Mesothelial cell of epicardium (in vitro differentiated cells): ENCODE results near the gene RGS17. TPM values are rescaled to one million over a fixed set of nuclear protein-coding genes. Genes with fewer than 3 reads are reported as not detected.
"Not testable (repeated sequence)": the region's sequence is repeated elsewhere in the genome, so short reads cannot be mapped to it uniquely, and the experiment has no call there.

Experiments
- DNase-seq, 2 experiments: peaks; one replicate each; pipeline ENCODE4 v3.0.0; 2021; ENCODE audit warnings: low spot score in 2 of 2; ENCODE audit not compliant: unreplicated experiment in 2 of 2
- H3K27ac Mint-ChIP-seq: 2 replicates; pipeline ENCODE4 v1.8.0; 2021; ENCODE audit warnings: mixed read lengths
- H3K27me3 Mint-ChIP-seq: 2 replicates; pipeline ENCODE4 v1.8.0; 2021; ENCODE audit warnings: low read depth, mixed read lengths
- H3K36me3 Mint-ChIP-seq: 2 replicates; pipeline ENCODE4 v1.8.0; 2021; ENCODE audit warnings: mixed read lengths
- H3K4me1 Mint-ChIP-seq: 2 replicates; pipeline ENCODE4 v1.8.0; 2021; ENCODE audit warnings: mixed read lengths
- H3K4me3 Mint-ChIP-seq: 2 replicates; pipeline ENCODE4 v1.8.0; 2021; ENCODE audit warnings: mild to moderate bottlenecking, moderate library complexity, mixed read lengths
- H3K9me3 Mint-ChIP-seq: 2 replicates; pipeline ENCODE4 v1.8.0; 2021; ENCODE audit warnings: mixed read lengths
- total RNA-seq: library from RNA; stranded (reverse); gene quantifications from 3 replicates; pipeline ENCODE4 v1.2.1, GENCODE V29; 2021
- TF ChIP-seq, protein P1 (sequence below): fragments of 200-600 bp; sonication (generic); IDR thresholded peaks from one replicate; pipeline ENCODE4 v1.5.0; 2021; ENCODE audit warnings: antibody characterized with exemption; ENCODE audit not compliant: unreplicated experiment

RGS17 gene
- total RNA-seq, 1 donor from 2014 or later = 1.3 TPM

DNA sequence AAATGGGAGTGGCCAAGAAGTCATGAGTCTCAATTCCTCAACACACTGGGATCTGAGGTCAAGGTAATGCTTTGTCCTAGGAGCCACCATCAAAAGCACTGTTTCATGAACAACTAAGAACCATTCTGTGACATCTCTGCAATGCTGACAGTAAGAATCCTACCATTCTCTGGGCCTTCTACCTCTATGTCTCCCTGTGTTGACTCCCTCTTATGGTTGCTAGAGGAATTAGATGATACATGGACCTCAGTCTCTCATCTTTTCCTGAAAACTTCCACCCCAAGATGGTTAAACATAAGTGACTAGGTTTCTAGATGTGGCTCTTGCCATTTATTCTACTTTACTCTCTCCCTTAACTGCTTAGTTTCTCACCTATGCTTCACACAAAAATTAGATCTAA lies 137.7 kb downstream of the RGS17 start:
- Mint-ChIP-seq H3K36me3 (peaks cover 21% of the 10 kb centered on the region), H3K27ac (no peak overlapping the region), H3K4me3 (no peak overlapping the region), H3K27me3 (no peaks in the 10 kb centered on the region), H3K9me3 (no peaks in the 10 kb centered on the region), H3K4me1 (no peaks in the 10 kb centered on the region)
- TF ChIP-seq, protein P1, sequence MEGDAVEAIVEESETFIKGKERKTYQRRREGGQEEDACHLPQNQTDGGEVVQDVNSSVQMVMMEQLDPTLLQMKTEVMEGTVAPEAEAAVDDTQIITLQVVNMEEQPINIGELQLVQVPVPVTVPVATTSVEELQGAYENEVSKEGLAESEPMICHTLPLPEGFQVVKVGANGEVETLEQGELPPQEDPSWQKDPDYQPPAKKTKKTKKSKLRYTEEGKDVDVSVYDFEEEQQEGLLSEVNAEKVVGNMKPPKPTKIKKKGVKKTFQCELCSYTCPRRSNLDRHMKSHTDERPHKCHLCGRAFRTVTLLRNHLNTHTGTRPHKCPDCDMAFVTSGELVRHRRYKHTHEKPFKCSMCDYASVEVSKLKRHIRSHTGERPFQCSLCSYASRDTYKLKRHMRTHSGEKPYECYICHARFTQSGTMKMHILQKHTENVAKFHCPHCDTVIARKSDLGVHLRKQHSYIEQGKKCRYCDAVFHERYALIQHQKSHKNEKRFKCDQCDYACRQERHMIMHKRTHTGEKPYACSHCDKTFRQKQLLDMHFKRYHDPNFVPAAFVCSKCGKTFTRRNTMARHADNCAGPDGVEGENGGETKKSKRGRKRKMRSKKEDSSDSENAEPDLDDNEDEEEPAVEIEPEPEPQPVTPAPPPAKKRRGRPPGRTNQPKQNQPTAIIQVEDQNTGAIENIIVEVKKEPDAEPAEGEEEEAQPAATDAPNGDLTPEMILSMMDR = no peak
- DNase-seq = no peak

GRCh38 chr6:152986978-152987377 lies 144.1 kb downstream of the RGS17 start:
- DNase-seq = no peak
- Mint-ChIP-seq H3K4me3 (no peak overlapping the region), H3K9me3 (no peaks in the 10 kb centered on the region), H3K27ac (no peak overlapping the region), H3K36me3 (peaks cover 14% of the 10 kb centered on the region), H3K4me1 (peaks cover 14% of the 10 kb centered on the region), H3K27me3 (no peaks in the 10 kb centered on the region)
- TF ChIP-seq, protein P1 = no peak

- not testable (repeated sequence) for H3K4me3 Mint-ChIP-seq, DNase-seq, H3K27me3 Mint-ChIP-seq, H3K36me3 Mint-ChIP-seq, H3K9me3 Mint-ChIP-seq, H3K27ac Mint-ChIP-seq
- H3K4me1 Mint-ChIP-seq = peaks cover 29% of the 10 kb centered on the region
Observed at GRCh38 chr6:152985300-152985699, 145.8 kb downstream of the RGS17 start.

- TF ChIP-seq, protein P1 = no peak
- Mint-ChIP-seq H3K27me3 (no peaks in the 10 kb centered on the region), H3K4me3 (peak overlapping the region; percentile 94), H3K4me1 (peaks cover 36% of the 10 kb centered on the region), H3K9me3 (no peaks in the 10 kb centered on the region), H3K27ac (peak overlapping the region; percentile 99), H3K36me3 (peaks cover 5% of the 10 kb centered on the region)
- no peak for DNase-seq
Observed at GRCh38 chr6:152984513-152984872, 146.6 kb downstream of the RGS17 start.

DNA sequence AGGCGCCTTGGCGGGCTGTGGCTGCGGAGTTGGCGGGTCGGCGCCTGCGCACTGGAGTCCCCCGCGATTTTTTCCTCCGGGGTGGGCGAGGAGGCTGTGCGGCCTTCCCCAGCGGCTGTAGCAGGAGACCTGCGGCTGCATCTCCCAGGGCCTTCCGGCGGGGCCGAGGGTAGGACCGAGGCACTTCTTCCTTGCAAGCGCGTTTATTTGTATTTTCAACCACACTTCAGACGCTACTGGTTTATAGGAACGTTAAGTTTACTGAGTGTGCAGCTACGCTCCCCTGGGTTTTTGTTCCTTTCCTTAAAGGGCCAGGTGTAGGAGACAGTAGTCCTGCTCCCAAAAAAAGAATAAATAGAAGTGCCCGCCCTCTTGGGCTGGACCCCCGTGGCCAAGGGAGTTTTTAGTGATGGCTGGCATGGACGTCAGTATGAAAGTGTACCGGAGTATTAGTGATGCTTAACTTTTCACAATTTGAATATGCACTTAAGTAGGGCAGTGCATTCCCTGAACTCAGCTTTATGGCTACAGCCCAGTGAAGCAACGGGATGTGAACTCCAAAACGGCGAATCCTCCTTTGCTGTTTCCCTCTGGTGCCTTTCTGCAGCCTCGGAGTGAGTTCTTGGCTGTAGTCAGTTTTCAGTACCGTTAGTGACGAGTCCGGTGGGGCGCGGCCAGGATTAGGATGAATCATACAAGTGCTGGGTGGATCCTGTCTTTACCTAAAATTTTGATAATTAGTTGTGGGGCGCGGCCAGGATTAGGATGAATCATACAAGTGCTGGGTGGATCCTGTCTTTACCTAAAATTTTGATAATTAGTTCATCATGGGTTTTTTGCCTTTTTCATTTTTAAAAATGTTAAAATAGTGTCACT lies 147.2 kb downstream of the RGS17 start:
- H3K36me3 Mint-ChIP-seq = peaks cover 5% of the 10 kb centered on the region

More for the DNA sequence above, 147.2 kb downstream of the RGS17 start:
- no peaks in the 10 kb centered on the region for H3K27me3 Mint-ChIP-seq
- peak; percentile 95 to 98 for DNase-seq
- TF ChIP-seq, protein P1 = no peak
- peak overlapping the region; percentile 99 for H3K27ac Mint-ChIP-seq
- H3K4me3 Mint-ChIP-seq = peak overlapping the region; percentile 94
- H3K4me1 Mint-ChIP-seq = peaks cover 36% of the 10 kb centered on the region
- no peaks in the 10 kb centered on the region for H3K9me3 Mint-ChIP-seq
